RWPE1 (cell line): Measurements from ENCODE around the gene FAM227A.
"Not testable (repeated sequence)": the region's sequence is repeated elsewhere in the genome, so short reads cannot be mapped to it uniquely, and the experiment has no call there.

Experiments used
- CTCF ChIA-PET: fragments of 350-600 bp; sonication (Branson Sonifier 250); formaldehyde crosslinking; extraction: SDS; loops from one replicate; lab custom pipeline; 2021; lab: Yijun Ruan, JAX
- POLR2A ChIA-PET: fragments of 400-600 bp; formaldehyde crosslinking; extraction: SDS; loops from one replicate; lab custom pipeline; 2020; ENCODE audit warnings: antibody characterized with exemption; ENCODE audit not compliant: low non-redundant PET; lab: Yijun Ruan, JAX
- DNase-seq: peaks from one replicate; pipeline ENCODE4 v3.0.0; 2012; ENCODE audit warnings: low spot score
- H3K27ac ChIP-seq: fragments of 450-650 bp; 2 replicates; pipeline ENCODE4 v1.5.1; 2017
- TF ChIP-seq, protein P1 (sequence below): fragments of 450-650 bp; conservative IDR thresholded peaks from 2 replicates; pipeline ENCODE4 v1.5.1; 2017; ENCODE audit warnings: low read depth, mild to moderate bottlenecking

Gene FAM227A

DNA sequence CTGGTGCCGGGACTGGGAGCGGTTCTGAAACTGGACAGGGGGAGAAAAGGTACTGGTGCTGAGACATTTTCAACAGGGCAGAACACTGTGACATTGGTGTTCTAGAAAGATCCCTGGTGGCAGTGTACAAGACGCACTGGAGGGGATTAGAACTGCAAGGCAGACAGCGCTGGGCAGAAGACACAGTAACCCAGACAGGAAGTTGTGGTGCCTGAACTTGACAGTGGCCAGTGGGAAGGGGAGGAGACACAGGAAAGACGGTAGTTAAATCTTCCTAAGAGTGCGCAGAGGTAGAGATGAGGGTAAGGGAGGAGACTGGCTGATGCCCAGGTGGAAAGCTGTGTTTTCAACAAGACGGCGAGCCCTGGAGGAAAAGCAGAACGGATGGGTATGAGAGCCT, 24.5 kb downstream of the FAM227A start:
- TF ChIP-seq, protein P1, sequence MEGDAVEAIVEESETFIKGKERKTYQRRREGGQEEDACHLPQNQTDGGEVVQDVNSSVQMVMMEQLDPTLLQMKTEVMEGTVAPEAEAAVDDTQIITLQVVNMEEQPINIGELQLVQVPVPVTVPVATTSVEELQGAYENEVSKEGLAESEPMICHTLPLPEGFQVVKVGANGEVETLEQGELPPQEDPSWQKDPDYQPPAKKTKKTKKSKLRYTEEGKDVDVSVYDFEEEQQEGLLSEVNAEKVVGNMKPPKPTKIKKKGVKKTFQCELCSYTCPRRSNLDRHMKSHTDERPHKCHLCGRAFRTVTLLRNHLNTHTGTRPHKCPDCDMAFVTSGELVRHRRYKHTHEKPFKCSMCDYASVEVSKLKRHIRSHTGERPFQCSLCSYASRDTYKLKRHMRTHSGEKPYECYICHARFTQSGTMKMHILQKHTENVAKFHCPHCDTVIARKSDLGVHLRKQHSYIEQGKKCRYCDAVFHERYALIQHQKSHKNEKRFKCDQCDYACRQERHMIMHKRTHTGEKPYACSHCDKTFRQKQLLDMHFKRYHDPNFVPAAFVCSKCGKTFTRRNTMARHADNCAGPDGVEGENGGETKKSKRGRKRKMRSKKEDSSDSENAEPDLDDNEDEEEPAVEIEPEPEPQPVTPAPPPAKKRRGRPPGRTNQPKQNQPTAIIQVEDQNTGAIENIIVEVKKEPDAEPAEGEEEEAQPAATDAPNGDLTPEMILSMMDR: no peak
- ChIA-PET POLR2A (no interaction called here), CTCF (no interaction called here)
- DNase-seq: no peak
- no peak overlapping the region for H3K27ac ChIP-seq

DNA sequence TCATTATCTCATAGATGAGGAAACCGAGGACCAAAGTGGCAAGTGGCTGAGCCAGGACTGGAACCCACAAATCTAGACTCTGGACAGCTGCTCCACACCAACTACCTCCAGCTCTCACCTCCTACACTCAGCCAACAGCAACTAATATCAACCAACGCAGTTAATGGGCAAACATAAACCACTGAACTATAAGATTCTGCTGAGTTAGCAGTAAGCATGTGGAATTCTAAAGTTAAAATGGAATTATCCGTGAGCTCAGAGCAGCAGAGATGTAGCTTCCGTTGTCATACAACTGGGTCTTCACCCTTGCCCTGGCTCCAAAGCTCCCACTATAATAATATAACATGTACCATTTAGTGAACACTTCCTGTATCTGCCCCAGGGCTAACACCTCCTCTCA, 27.1 kb downstream of the FAM227A start:
- POLR2A ChIA-PET: no interaction called here
- TF ChIP-seq, protein P1: no peak
- CTCF ChIA-PET: no interaction called here
- DNase-seq: no peak
- no peak overlapping the region for H3K27ac ChIP-seq

DNA sequence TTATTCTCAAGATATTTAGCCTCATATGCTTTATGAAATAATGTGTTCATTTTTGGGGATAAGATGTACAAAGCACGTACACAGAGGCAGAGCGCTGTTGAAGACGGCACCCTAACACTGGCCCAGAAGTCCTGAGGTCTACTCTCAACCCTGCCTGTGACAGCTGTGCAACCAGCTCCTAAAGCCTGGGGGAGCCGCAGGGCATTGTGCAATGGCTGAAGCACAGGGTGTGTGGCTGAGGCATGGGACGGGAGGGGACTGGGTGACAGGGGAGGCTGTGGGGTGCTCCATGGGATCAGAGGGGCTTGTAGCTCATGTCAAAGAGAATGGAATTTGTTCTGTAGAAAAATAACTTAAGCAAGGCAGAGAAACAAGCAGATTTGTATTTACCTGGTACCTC, 27.7 kb downstream of the FAM227A start:
- ChIA-PET CTCF (interaction anchor here (0.6 kb wide), 1 partner anchor 68 kb away, joined by 3 read pairs; no protein-coding TSS in a partner anchor), POLR2A (interaction anchor here (0.6 kb wide), 1 partner anchor 878 kb away, joined by 3 read pairs; no protein-coding TSS in a partner anchor)
- H3K27ac ChIP-seq: no peak overlapping the region
- no peak for DNase-seq
- TF ChIP-seq, protein P1: no peak

DNA sequence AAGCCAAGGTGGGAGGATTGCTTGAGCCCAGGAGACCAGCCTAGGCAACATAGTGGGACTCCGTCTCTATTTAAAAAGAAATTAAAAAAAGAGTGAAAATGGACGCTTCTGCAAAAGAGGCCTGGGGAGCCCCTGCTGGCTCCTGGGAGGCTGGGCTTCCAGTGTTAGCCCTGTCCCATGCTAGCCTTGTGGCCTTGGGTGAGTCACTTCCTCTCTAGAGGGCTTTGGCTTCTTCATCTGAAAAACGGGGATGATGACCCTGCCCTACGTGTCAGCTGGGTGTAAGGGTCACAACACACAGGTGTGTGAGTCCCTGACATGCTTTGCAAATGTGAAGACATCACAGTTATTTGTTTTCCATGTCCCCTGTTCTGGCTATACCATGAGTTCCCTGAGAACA, 32.8 kb downstream of the FAM227A start:
- ChIA-PET POLR2A (interaction anchor here (0.6 kb wide), 1 partner anchor 20 kb away, joined by 5 read pairs; no protein-coding TSS in a partner anchor), CTCF (no interaction called here)
- TF ChIP-seq, protein P1: no peak
- no peak overlapping the region for H3K27ac ChIP-seq
- DNase-seq: no peak

DNA sequence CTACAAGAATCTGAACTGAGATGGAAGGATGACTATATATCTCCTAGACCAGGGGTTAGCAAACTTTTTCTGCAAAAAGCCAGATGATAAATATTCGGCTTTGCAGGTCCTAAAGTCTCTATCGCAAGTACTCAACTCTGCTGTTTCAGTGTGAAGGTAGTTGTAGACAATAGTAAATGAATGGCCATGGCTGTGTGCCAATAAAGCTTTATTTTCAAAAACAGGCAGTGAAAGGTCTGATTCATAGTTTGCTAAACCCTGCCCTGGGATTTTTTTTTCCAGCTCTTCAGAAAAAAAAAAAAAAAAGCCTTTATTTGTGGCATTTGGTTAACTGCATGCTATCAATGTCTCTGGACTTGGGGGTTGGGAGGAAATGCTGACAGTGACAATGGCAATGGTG, 37.5 kb downstream of the FAM227A start:
- ChIA-PET POLR2A (no interaction called here), CTCF (no interaction called here)
- DNase-seq: no peak
- no peak overlapping the region for H3K27ac ChIP-seq
- TF ChIP-seq, protein P1: no peak

DNA sequence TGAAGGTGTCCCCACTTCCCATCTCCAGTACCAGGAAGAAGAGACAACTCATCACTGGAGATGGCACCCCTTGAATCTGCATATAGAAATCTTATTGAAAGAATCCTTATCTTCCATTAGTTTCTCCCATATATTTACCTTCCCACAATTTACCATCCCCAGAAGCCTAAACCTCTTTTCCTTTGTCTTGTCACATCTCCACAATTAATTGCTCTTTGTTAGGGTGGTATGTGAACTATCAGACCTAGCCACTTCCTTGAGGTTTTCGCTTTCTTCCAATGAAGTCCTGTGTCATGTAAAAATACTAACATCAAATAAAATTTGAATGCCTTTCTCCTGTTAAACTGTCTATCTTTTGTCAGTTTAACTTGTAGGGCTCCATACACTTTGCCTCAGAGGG, 37.9 kb downstream of the FAM227A start:
- ChIA-PET CTCF (no interaction called here), POLR2A (no interaction called here)
- no peak for DNase-seq
- TF ChIP-seq, protein P1: no peak
- no peak overlapping the region for H3K27ac ChIP-seq

DNA sequence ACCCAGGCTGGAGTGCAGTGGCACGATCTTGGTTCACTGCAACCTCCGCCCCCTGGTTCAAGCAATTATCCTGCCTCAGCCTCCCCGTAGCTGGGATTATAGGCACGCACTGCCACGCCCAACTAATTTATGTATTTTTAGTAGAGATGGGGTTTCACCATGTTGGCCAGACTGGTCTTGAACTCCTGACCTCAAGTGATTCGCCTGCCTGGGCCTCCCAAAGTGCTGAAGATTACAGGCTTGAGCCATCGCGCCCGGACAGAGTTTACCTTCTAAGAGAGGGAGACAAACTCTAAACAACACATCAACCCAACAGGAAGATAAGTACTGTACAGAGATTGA, 41.2 kb downstream of the FAM227A start:
- DNase-seq, CTCF ChIA-PET, H3K27ac ChIP-seq, POLR2A ChIA-PET: not testable (repeated sequence)
